HepG2 (cell line): ENCODE results near the gene MYO15A. TPM values are rescaled to one million over a fixed set of nuclear protein-coding genes. Genes with fewer than 3 reads are reported as not detected.
"Not testable (repeated sequence)": the region's sequence is repeated elsewhere in the genome, so short reads cannot be mapped to it uniquely, and the experiment has no call there.

Experiments
- ATAC-seq: fragments of 200-7000 bp; cut with Tn5 transposase; 3 replicates; pipeline ENCODE4 v1.9.1; 2020; ENCODE audit warnings: mild to moderate bottlenecking, moderate library complexity
- BruUV-seq: library from RNA; stranded (reverse); fragments of 400-500 nt; replicated peaks from 2 replicates; lab custom pipeline; 2021; lab: Mats Ljungman, UMichigan
- CTCF ChIA-PET: fragments of 300-600 bp; formaldehyde crosslinking; extraction: SDS; loops from one replicate; lab custom pipeline; 2021; ENCODE audit warnings: low total read pairs, inconsistent platforms, low intra/inter-chr PET ratio; lab: Yijun Ruan, JAX
- POLR2A ChIA-PET: fragments of 350-600 bp; sonication (Branson Sonifier 250); formaldehyde crosslinking; loops from one replicate; lab custom pipeline; 2020; ENCODE audit warnings: antibody characterized with exemption, inconsistent platforms; lab: Yijun Ruan, JAX
- DNase-seq: peaks from one replicate; pipeline ENCODE4 v3.0.0-alpha.2; 2015; ENCODE audit warnings: low spot score
- FAIRE-seq: peaks from 3 replicates; lab custom pipeline; 2011; peaks lifted over from hg19 to GRCh38; lab: Jason Lieb, UNC
- H2AFZ ChIP-seq: one replicate; pipeline ENCODE4 v1.6.1; 2011; ENCODE audit warnings: low read length, inconsistent platforms
- H3K27ac ChIP-seq: fragments of 300-600 bp; 3 replicates; pipeline ENCODE4 v1.8.0; 2011; ENCODE audit warnings: mixed run types, mild to moderate bottlenecking, mixed read lengths, low read length, inconsistent platforms; ENCODE audit not compliant: insufficient read depth; ENCODE audit errors: extremely low read length
- H3K27me3 ChIP-seq, 2 experiments: fragments of 200-600 bp in 1 of 2; 2 replicates in 1 of 2; 3 replicates in 1 of 2; pipeline versions ENCODE4 v1.6.0 to v1.8.0; 2011; ENCODE audit warnings: low read length in 2 of 2, mild to moderate bottlenecking in 2 of 2, moderate library complexity in 2 of 2, inconsistent platforms in 1 of 2; ENCODE audit not compliant: insufficient read depth in 2 of 2, control insufficient read depth in 1 of 2
- H3K36me3 ChIP-seq, 2 experiments: fragments of 200-600 bp in 1 of 2; replicated peaks in 1 of 2; 2 replicates in 1 of 2; 3 replicates in 1 of 2; pipeline versions ENCODE4 v1.5.1 to v1.8.0; 2011; ENCODE audit warnings: low read length in 2 of 2, inconsistent platforms in 1 of 2; ENCODE audit not compliant: insufficient read depth in 2 of 2, control insufficient read depth in 1 of 2
- H3K4me1 ChIP-seq: 2 replicates; pipeline ENCODE4 v1.5.1; 2012; ENCODE audit warnings: low read length, inconsistent platforms; ENCODE audit not compliant: insufficient read depth
- H3K4me2 ChIP-seq: 2 replicates; pipeline ENCODE4 v1.6.0; 2011; ENCODE audit warnings: low read depth, low read length, inconsistent platforms
- H3K4me3 ChIP-seq, 3 experiments: fragments of 200-600 bp in 1 of 3; sonication (generic), shearing (Covaris generic) in 1 of 3; replicated peaks in 1 of 3; 2 replicates each; pipeline ENCODE4 v1.5.1; 2011 to 2016; ENCODE audit warnings: low read length in 3 of 3, inconsistent platforms in 2 of 3, low read depth in 2 of 3, mild to moderate bottlenecking in 2 of 3, control low read depth in 1 of 3, mixed read lengths in 1 of 3; ENCODE audit not compliant: insufficient read depth in 1 of 3
- H3K79me2 ChIP-seq: one replicate; pipeline ENCODE4 v1.6.1; 2011; ENCODE audit warnings: low read length, inconsistent platforms; ENCODE audit not compliant: insufficient read depth
- H3K9ac ChIP-seq: 2 replicates; pipeline ENCODE4 v1.6.0; 2011; ENCODE audit warnings: mild to moderate bottlenecking, low read depth, low read length, inconsistent platforms; ENCODE audit not compliant: insufficient read depth
- H3K9me3 ChIP-seq: 2 replicates; pipeline ENCODE4 v1.5.1; 2012; ENCODE audit warnings: mild to moderate bottlenecking, low read length
- H4K20me1 ChIP-seq: 2 replicates; pipeline ENCODE4 v1.6.0; 2011; ENCODE audit warnings: inconsistent platforms, mild to moderate bottlenecking, low read length, moderate library complexity; ENCODE audit not compliant: insufficient read depth
- ONECUT2 ChIP-seq: sonication (generic); formaldehyde crosslinking; IDR thresholded peaks from 2 replicates; pipeline ENCODE4 v1.4.0; 2020; ENCODE audit warnings: missing genetic modification reagents
- ZNF362 ChIP-seq: sonication (generic); formaldehyde crosslinking; IDR thresholded peaks from 2 replicates; pipeline ENCODE4 v1.4.0; 2020; ENCODE audit warnings: missing genetic modification reagents, mild to moderate bottlenecking, borderline replicate concordance
- WGBS: methylation state at CpG from one replicate; pipeline ENCODE4 v1.1.6; 2017; ENCODE audit warnings: low lambda C conversion rate; 5-methylcytosine and 5-hydroxymethylcytosine counted together
- in situ Hi-C: cut with HindIII; loops from 2 replicates; pipeline ENCODE4 v1.10.0; 2017; ENCODE audit warnings: low pct_unique_long_range_greater_than_20kb; ENCODE audit not compliant: extremely low pct_ligation_motif_present
- intact Hi-C: fragments of 100-400 bp; cut with micrococcal nuclease; formaldehyde crosslinking; loops from one replicate; pipeline ENCODE4 v1.10.0; 2022; ENCODE audit not compliant: unreplicated experiment
- polyA plus RNA-seq, 8 experiments: library from polyadenylated mRNA; depleted of rRNA in 3 of 8; stranded (reverse) in 7 of 8; unstranded in 1 of 8; fragments of >200 nt; fragmentation: Illumina TruSeq in 4 of 8; extraction: Trizol in 4 of 8; gene quantifications; 2 replicates each; pipeline versions ENCODE4 v1.2.1 to v1.2.3, GENCODE V29; 2011 to 2016; ENCODE audit warnings: low read depth in 4 of 8, missing spikeins in 1 of 8, mixed read lengths in 1 of 8; ENCODE audit not compliant: insufficient read depth in 1 of 8
- total RNA-seq, 5 experiments: library from RNA; depleted of rRNA; stranded (reverse); fragments of >200 nt; fragmentation: Illumina TruSeq; extraction: Trizol; gene quantifications; 2 replicates each; pipeline ENCODE4 v1.2.3, GENCODE V29; 2016; ENCODE audit warnings: low read depth in 1 of 5

The MYO15A gene
- total and polyA plus RNA-seq, 2 of the 13 experiments (the other 11 are each of a cell fraction or from before 2014, with no cell fraction given): 0.07 to 0.20 TPM

- POLR2A ChIA-PET: interaction anchor here (0.6 kb wide), 2 partner anchors 11 kb away, joined by 3 read pairs; no protein-coding TSS in a partner anchor
- H3K36me3 ChIP-seq: peaks cover 9 to 14% of the 10 kb centered on the region in 2 experiments; a peak in 4 of 5 replicates
- DNase-seq (no peak), FAIRE-seq (no peak), ATAC-seq (no peak)
- no peaks in the 10 kb centered on the region for H3K79me2 ChIP-seq
- H4K20me1 ChIP-seq: no peaks in the 10 kb centered on the region
- H3K9me3 ChIP-seq: no peaks in the 10 kb centered on the region
- intact Hi-C loops: no loop called here
- H3K4me2 ChIP-seq: peak overlapping the region; percentile 12; the same call in 1 of the 2 replicates
- H3K9ac ChIP-seq: no peak overlapping the region
- H3K4me3 ChIP-seq: no peak overlapping the region
- in situ Hi-C loops: no loop called here
- no peak overlapping the region for H3K27ac ChIP-seq
- no TSS peak for BruUV-seq
- WGBS: 37% methylated on average over 7 of the region's 7 CpGs
- TF ChIP-seq ZNF362 (CRISPR knock-in tag) (peak; percentile 54), ONECUT2 (no peak)
- 0 out of 2 replicates have a peak, but pooled peaks cover 8% of the 10 kb centered on the region for H3K4me1 ChIP-seq
- no peaks in the 10 kb centered on the region for H3K27me3 ChIP-seq
- no peak overlapping the region for H2AFZ ChIP-seq
- CTCF ChIA-PET: no interaction called here
Observed at GRCh38 chr17:18213666-18214270, 105.2 kb downstream of the MYO15A start.

GRCh38 chr17:18216906-18217305 is 108.3 kb downstream of the MYO15A start:
- ATAC-seq, intact Hi-C loops: not testable (repeated sequence)

More at GRCh38 chr17:18216906-18217305, 108.3 kb downstream of the MYO15A start:
- H2AFZ ChIP-seq, DNase-seq, BruUV-seq, H3K9ac ChIP-seq, H3K9me3 ChIP-seq, H3K4me2 ChIP-seq, FAIRE-seq, H3K4me3 ChIP-seq, H3K27me3 ChIP-seq, in situ Hi-C loops, H3K36me3 ChIP-seq, H4K20me1 ChIP-seq, H3K4me1 ChIP-seq, CTCF ChIA-PET, H3K79me2 ChIP-seq, H3K27ac ChIP-seq: not testable (repeated sequence)
- POLR2A ChIA-PET: interaction anchor here (1.9 kb wide), 1 partner anchor 8 kb away, joined by 4 read pairs; no protein-coding TSS in a partner anchor
- WGBS: 62% methylated on average over 11 of the region's 11 CpGs
